SK-N-SH (cell line): Measurements from ENCODE around the gene TRIM27. TPM values are rescaled to one million over a fixed set of nuclear protein-coding genes. Genes with fewer than 3 reads are reported as not detected.

Experiments used
- CTCF ChIA-PET: fragments of 300-600, 350-600 bp; formaldehyde crosslinking; extraction: SDS; loops from one replicate; lab custom pipeline; 2021; lab: Yijun Ruan, JAX
- POLR2A ChIA-PET: fragments of 350-600 bp; sonication (Branson Sonifier 250); formaldehyde crosslinking; extraction: SDS; loops from one replicate; lab custom pipeline; 2020; ENCODE audit warnings: antibody characterized with exemption, inconsistent platforms; lab: Yijun Ruan, JAX
- DNase-seq: peaks from one replicate; pipeline ENCODE4 v3.0.0; 2012
- H2AFZ ChIP-seq: fragments of 200-600 bp; sonication (generic); 2 replicates; pipeline ENCODE4 v1.8.1; 2016; ENCODE audit warnings: antibody characterized with exemption, mild to moderate bottlenecking, low read depth
- H3F3A ChIP-seq: fragments of 200-600 bp; sonication (generic); replicated peaks from 2 replicates; pipeline ENCODE3; 2016; ENCODE audit warnings: antibody characterized with exemption, mild to moderate bottlenecking; ENCODE audit not compliant: insufficient read depth
- H3K27ac ChIP-seq, 2 experiments: fragments of 200-500 bp in 1 of 2; fragments of 200-600 bp in 1 of 2; sonication (Bioruptor generic) in 1 of 2; sonication (generic), shearing (Covaris generic) in 1 of 2; 2 replicates each; pipeline versions ENCODE4 v1.5.1 to v1.6.1; 2014 to 2016; ENCODE audit warnings: low read depth in 2 of 2, inconsistent platforms in 1 of 2, low read length in 1 of 2, mild to moderate bottlenecking in 1 of 2, mixed read lengths in 1 of 2
- H3K27me3 ChIP-seq: fragments of 200-600 bp; sonication (generic), shearing (Covaris generic); 2 replicates; pipeline ENCODE4 v1.6.1; 2016; ENCODE audit warnings: mixed run types; ENCODE audit not compliant: insufficient read depth
- H3K36me3 ChIP-seq, 2 experiments: fragments of 200-500 bp in 1 of 2; fragments of 200-600 bp in 1 of 2; sonication (Bioruptor generic) in 1 of 2; sonication (generic) in 1 of 2; replicated peaks in 1 of 2; 2 replicates each; pipeline versions ENCODE3 to v1.5.1; 2014 to 2016; ENCODE audit warnings: low read length in 1 of 2, mild to moderate bottlenecking in 1 of 2; ENCODE audit not compliant: insufficient read depth in 2 of 2, control insufficient read depth in 1 of 2
- H3K4me1 ChIP-seq, 2 experiments: fragments of 200-500 bp in 1 of 2; fragments of 200-600 bp in 1 of 2; sonication (Bioruptor generic) in 1 of 2; sonication (generic), shearing (Covaris generic) in 1 of 2; 2 replicates each; pipeline versions ENCODE4 v1.5.1 to v1.6.1; 2014 to 2016; ENCODE audit warnings: low read depth in 1 of 2, low read length in 1 of 2, mixed run types in 1 of 2; ENCODE audit not compliant: insufficient read depth in 2 of 2, control insufficient read depth in 1 of 2
- H3K4me2 ChIP-seq: fragments of 200-600 bp; sonication (generic), shearing (Covaris generic); 2 replicates; pipeline ENCODE4 v1.6.1; 2017; ENCODE audit warnings: mixed run types
- H3K4me3 ChIP-seq, 2 experiments: fragments of 200-500 bp in 1 of 2; fragments of 200-600 bp in 1 of 2; sonication (Bioruptor generic) in 1 of 2; sonication (generic), shearing (Covaris generic) in 1 of 2; 2 replicates each; pipeline versions ENCODE4 v1.5.1 to v1.8.1; 2014 to 2016; ENCODE audit warnings: low read depth in 2 of 2, inconsistent platforms in 1 of 2, low read length in 1 of 2, mild to moderate bottlenecking in 1 of 2, mixed read lengths in 1 of 2, moderate library complexity in 1 of 2
- H3K79me2 ChIP-seq: fragments of 200-600 bp; sonication (generic); 2 replicates; pipeline ENCODE4 v1.8.1; 2017; ENCODE audit warnings: mild to moderate bottlenecking; ENCODE audit not compliant: insufficient read depth
- H3K9ac ChIP-seq: fragments of 200-600 bp; sonication (generic); 2 replicates; pipeline ENCODE4 v1.6.1; 2017; ENCODE audit warnings: mixed run types
- H3K9me2 ChIP-seq: fragments of 200-600 bp; sonication (generic); 2 replicates; pipeline ENCODE4 v1.6.1; 2017; ENCODE audit warnings: mixed run types
- H3K9me3 ChIP-seq: fragments of 200-600 bp; sonication (generic); 2 replicates; pipeline ENCODE4 v1.6.1; 2017; ENCODE audit warnings: mixed run types, mild to moderate bottlenecking, moderate library complexity
- H4K20me1 ChIP-seq: fragments of 200-600 bp; sonication (generic); 2 replicates; pipeline ENCODE4 v1.6.1; 2017; ENCODE audit warnings: mild to moderate bottlenecking, mixed run types; ENCODE audit not compliant: insufficient read depth
- CHD2 ChIP-seq: fragments of 150-350 bp; IDR thresholded peaks from 2 replicates; pipeline ENCODE4 v1.6.1; 2018; ENCODE audit warnings: low read length; ENCODE audit not compliant: partially characterized antibody
- CTCF ChIP-seq: fragments of 200-600 bp; sonication (generic); IDR thresholded peaks from 2 replicates; pipeline ENCODE4 v1.6.1; 2017; ENCODE audit warnings: antibody characterized with exemption, mild to moderate bottlenecking, moderate library complexity
- EP300 ChIP-seq, 2 experiments: IDR thresholded peaks; 2 replicates each; pipeline versions ENCODE4 v1.4.0 to v1.6.1; 2012; ENCODE audit warnings: borderline replicate concordance in 1 of 2, low read depth in 1 of 2, low read length in 1 of 2
- FOSL2 ChIP-seq: IDR thresholded peaks from 2 replicates; pipeline ENCODE4 v1.4.0; 2012; ENCODE audit warnings: low read depth, mild to moderate bottlenecking, moderate library complexity, borderline replicate concordance
- GABPA ChIP-seq: IDR thresholded peaks from 2 replicates; pipeline ENCODE4 v1.4.0; 2012; ENCODE audit warnings: low read depth, mild to moderate bottlenecking
- MEF2A ChIP-seq: IDR thresholded peaks from 2 replicates; pipeline ENCODE4 v1.4.0; 2012; ENCODE audit warnings: low read depth, borderline replicate concordance
- NFIC ChIP-seq: IDR thresholded peaks from 2 replicates; pipeline ENCODE4 v1.4.0; 2012; ENCODE audit warnings: borderline replicate concordance
- RAD21 ChIP-seq: IDR thresholded peaks from 2 replicates; pipeline ENCODE4 v1.6.1; 2012; ENCODE audit warnings: mild to moderate bottlenecking, low read length
- RCOR1 ChIP-seq: fragments of 150-350 bp; IDR thresholded peaks from 2 replicates; pipeline ENCODE4 v1.6.1; 2017; ENCODE audit warnings: antibody characterized with exemption, low read length
- SIN3A ChIP-seq: IDR thresholded peaks from 2 replicates; pipeline ENCODE4 v1.6.1; 2012; ENCODE audit warnings: low read depth, mild to moderate bottlenecking, low read length, moderate library complexity, borderline replicate concordance
- TAF1 ChIP-seq: IDR thresholded peaks from 2 replicates; pipeline ENCODE4 v1.6.1; 2012; ENCODE audit warnings: low read depth, mild to moderate bottlenecking, low read length, moderate library complexity, borderline replicate concordance
- TCF12 ChIP-seq: IDR thresholded peaks from 2 replicates; pipeline ENCODE4 v1.4.0; 2012
- TEAD4 ChIP-seq: IDR thresholded peaks from 2 replicates; pipeline ENCODE4 v1.4.0; 2012; ENCODE audit warnings: mild to moderate bottlenecking, borderline replicate concordance; ENCODE audit not compliant: insufficient read depth
- USF1 ChIP-seq: IDR thresholded peaks from 2 replicates; pipeline ENCODE4 v1.4.0; 2012; ENCODE audit warnings: low read depth, borderline replicate concordance
- WGBS: methylation state at CpG from one replicate; pipeline ENCODE4 v1.1.6; 2017; ENCODE audit warnings: low lambda C conversion rate; 5-methylcytosine and 5-hydroxymethylcytosine counted together
- polyA plus RNA-seq, 3 experiments: library from polyadenylated mRNA; depleted of rRNA; stranded (reverse); fragments of >200 nt; gene quantifications; 2 replicates each; pipeline ENCODE4 v1.2.3, GENCODE V29; 2012
- TF ChIP-seq, protein P1 (sequence below): IDR thresholded peaks from 2 replicates; pipeline ENCODE4 v1.6.1; 2012; ENCODE audit warnings: mild to moderate bottlenecking, low read depth, low read length, moderate library complexity
- TF ChIP-seq, protein P2 (sequence below): IDR thresholded peaks from 2 replicates; pipeline ENCODE4; 2012
- TF ChIP-seq, protein P3 (sequence below): IDR thresholded peaks from 2 replicates; pipeline ENCODE4 v1.4.0; 2012; ENCODE audit warnings: low read depth, borderline replicate concordance

TRIM27 gene
- polyA plus RNA-seq, 1 of the 3 experiments (the other 2 are of a cell fraction): 43.8 TPM

GRCh38 chr6:28906669-28907068 is 17.1 kb downstream of the TRIM27 start (continued):
- TF ChIP-seq RCOR1 (no peak), USF1 (no peak), GABPA (no peak)

GRCh38 chr6:28903686-28904085 is 20.1 kb downstream of the TRIM27 start:
- 90% methylated on average over 5 of the region's 5 CpGs for WGBS
- no peak overlapping the region for H2AFZ ChIP-seq
- TF ChIP-seq CTCF (no peak), TAF1 (no peak), CHD2 (no peak), GABPA (no peak), NFIC (no peak), RAD21 (no peak), TEAD4 (no peak), MEF2A (no peak), RCOR1 (no peak), FOSL2 (no peak), EP300 (IDR thresholded peaks at IDR 0.05; ENCODE audit: borderline replicate concordance in 1 of 2, low read depth in 1 of 2, low read length in 1 of 2) (no peak), USF1 (no peak), TCF12 (no peak), SIN3A (no peak)
- TF ChIP-seq, protein P1, sequence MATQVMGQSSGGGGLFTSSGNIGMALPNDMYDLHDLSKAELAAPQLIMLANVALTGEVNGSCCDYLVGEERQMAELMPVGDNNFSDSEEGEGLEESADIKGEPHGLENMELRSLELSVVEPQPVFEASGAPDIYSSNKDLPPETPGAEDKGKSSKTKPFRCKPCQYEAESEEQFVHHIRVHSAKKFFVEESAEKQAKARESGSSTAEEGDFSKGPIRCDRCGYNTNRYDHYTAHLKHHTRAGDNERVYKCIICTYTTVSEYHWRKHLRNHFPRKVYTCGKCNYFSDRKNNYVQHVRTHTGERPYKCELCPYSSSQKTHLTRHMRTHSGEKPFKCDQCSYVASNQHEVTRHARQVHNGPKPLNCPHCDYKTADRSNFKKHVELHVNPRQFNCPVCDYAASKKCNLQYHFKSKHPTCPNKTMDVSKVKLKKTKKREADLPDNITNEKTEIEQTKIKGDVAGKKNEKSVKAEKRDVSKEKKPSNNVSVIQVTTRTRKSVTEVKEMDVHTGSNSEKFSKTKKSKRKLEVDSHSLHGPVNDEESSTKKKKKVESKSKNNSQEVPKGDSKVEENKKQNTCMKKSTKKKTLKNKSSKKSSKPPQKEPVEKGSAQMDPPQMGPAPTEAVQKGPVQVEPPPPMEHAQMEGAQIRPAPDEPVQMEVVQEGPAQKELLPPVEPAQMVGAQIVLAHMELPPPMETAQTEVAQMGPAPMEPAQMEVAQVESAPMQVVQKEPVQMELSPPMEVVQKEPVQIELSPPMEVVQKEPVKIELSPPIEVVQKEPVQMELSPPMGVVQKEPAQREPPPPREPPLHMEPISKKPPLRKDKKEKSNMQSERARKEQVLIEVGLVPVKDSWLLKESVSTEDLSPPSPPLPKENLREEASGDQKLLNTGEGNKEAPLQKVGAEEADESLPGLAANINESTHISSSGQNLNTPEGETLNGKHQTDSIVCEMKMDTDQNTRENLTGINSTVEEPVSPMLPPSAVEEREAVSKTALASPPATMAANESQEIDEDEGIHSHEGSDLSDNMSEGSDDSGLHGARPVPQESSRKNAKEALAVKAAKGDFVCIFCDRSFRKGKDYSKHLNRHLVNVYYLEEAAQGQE: no peak
- TF ChIP-seq, protein P2, sequence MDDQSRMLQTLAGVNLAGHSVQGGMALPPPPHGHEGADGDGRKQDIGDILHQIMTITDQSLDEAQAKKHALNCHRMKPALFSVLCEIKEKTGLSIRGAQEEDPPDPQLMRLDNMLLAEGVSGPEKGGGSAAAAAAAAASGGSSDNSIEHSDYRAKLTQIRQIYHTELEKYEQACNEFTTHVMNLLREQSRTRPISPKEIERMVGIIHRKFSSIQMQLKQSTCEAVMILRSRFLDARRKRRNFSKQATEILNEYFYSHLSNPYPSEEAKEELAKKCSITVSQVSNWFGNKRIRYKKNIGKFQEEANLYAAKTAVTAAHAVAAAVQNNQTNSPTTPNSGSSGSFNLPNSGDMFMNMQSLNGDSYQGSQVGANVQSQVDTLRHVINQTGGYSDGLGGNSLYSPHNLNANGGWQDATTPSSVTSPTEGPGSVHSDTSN: no peak
- TF ChIP-seq, protein P3, sequence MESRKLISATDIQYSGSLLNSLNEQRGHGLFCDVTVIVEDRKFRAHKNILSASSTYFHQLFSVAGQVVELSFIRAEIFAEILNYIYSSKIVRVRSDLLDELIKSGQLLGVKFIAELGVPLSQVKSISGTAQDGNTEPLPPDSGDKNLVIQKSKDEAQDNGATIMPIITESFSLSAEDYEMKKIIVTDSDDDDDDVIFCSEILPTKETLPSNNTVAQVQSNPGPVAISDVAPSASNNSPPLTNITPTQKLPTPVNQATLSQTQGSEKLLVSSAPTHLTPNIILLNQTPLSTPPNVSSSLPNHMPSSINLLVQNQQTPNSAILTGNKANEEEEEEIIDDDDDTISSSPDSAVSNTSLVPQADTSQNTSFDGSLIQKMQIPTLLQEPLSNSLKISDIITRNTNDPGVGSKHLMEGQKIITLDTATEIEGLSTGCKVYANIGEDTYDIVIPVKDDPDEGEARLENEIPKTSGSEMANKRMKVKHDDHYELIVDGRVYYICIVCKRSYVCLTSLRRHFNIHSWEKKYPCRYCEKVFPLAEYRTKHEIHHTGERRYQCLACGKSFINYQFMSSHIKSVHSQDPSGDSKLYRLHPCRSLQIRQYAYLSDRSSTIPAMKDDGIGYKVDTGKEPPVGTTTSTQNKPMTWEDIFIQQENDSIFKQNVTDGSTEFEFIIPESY: no peak
- H3K27me3 ChIP-seq: no peaks in the 10 kb centered on the region
- H3K9me2 ChIP-seq: no peaks in the 10 kb centered on the region
- ChIA-PET POLR2A (no interaction called here), CTCF (interaction anchor here (1.2 kb wide), 1 partner anchor 117 kb away, joined by 3 read pairs; no protein-coding TSS in a partner anchor)
- no peaks in the 10 kb centered on the region for H3K79me2 ChIP-seq
- no peak for DNase-seq
- no peak overlapping the region for H3K4me3 ChIP-seq
- H4K20me1 ChIP-seq: no peaks in the 10 kb centered on the region
- H3K4me2 ChIP-seq: no peak overlapping the region
- no peak overlapping the region for H3K9ac ChIP-seq
- no peaks in the 10 kb centered on the region for H3K9me3 ChIP-seq
- peaks cover 38% of the 10 kb centered on the region for H3F3A ChIP-seq
- H3K4me1 ChIP-seq: peaks cover 0 to 8% of the 10 kb centered on the region in 2 experiments; a peak in 1 of 4 replicates
- H3K36me3 ChIP-seq: peaks cover 63 to 77% of the 10 kb centered on the region in 2 experiments
- no peak overlapping the region; a peak in 1 of 4 replicates for H3K27ac ChIP-seq
